ENCODE results near the gene MT1X. TPM values are rescaled to one million over a fixed set of nuclear protein-coding genes. Genes with fewer than 3 reads are reported as not detected.

Gene MT1X
- total RNA-seq, 1 donor from 2014 or later, result 2.3 TPM

GRCh38 chr16:56635441-56635967, 46.8 kb upstream of the MT1X start:
- no peaks in the 10 kb centered on the region for H3K36me3 Mint-ChIP-seq (ENCODE audit: low read depth, unreplicated experiment)
- H3K27me3 Mint-ChIP-seq (ENCODE audit: unreplicated experiment), result peaks cover 47% of the 10 kb centered on the region
- no peaks in the 10 kb centered on the region for H3K9me3 Mint-ChIP-seq (ENCODE audit: unreplicated experiment)
- H3K4me3 Mint-ChIP-seq (ENCODE audit: unreplicated experiment), result no peak overlapping the region
- TF ChIP-seq CTCF (IDR thresholded peaks at IDR 0.05; ENCODE audit: unreplicated experiment), result no peak
- DNase-seq (ENCODE audit: low spot score), result no peak
- peaks cover 10% of the 10 kb centered on the region for H3K4me1 Mint-ChIP-seq (ENCODE audit: unreplicated experiment)
- H3K27ac Mint-ChIP-seq (ENCODE audit: unreplicated experiment), result no peak overlapping the region

DNA sequence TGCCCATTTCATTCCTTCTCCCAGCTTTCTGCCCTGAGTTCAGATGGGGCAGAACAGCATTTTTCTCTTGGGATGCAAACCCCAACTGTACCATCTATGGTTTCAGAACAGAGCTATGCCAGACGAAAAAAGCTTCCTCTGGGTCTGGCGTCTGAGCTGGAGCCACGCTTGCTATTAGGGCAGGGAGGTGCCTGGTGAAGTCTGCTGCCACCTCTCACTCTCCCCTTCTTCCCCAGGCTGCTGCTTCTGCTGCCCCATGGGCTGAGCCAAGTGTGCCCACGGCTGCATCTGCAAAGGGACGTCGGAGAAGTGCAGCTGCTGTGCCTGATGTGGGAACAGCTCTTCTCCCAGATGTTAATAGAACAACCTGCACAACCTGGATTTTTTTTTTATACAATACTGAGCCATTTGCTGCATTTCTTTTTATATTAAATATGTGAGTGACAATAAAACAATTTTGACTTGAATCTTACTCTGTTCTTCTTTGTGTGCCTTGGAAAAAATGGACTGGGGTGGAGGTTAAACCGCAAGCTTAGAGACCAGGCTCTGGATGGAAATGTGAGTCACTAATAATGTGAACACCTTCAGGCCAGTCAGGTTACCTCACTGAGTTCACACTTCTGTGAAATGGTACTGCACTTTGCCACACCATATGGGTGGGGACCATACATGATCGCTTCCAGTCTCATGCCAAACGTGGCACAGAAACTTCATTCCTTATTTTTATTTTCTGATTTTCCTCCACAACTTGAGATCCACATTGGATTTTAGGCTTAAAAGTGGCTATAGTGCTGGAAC, 45.5 kb upstream of the MT1X start:
- DNase-seq (ENCODE audit: low spot score), result no peak
- Mint-ChIP-seq H3K36me3 (ENCODE audit: low read depth, unreplicated experiment) (no peaks in the 10 kb centered on the region), H3K4me3 (ENCODE audit: unreplicated experiment) (no peak overlapping the region), H3K27ac (ENCODE audit: unreplicated experiment) (no peak overlapping the region), H3K9me3 (ENCODE audit: unreplicated experiment) (no peaks in the 10 kb centered on the region), H3K4me1 (ENCODE audit: unreplicated experiment) (peaks cover 10% of the 10 kb centered on the region), H3K27me3 (ENCODE audit: unreplicated experiment) (peaks cover 39% of the 10 kb centered on the region)
- no peak for TF ChIP-seq CTCF (IDR thresholded peaks at IDR 0.05; ENCODE audit: unreplicated experiment)

DNA sequence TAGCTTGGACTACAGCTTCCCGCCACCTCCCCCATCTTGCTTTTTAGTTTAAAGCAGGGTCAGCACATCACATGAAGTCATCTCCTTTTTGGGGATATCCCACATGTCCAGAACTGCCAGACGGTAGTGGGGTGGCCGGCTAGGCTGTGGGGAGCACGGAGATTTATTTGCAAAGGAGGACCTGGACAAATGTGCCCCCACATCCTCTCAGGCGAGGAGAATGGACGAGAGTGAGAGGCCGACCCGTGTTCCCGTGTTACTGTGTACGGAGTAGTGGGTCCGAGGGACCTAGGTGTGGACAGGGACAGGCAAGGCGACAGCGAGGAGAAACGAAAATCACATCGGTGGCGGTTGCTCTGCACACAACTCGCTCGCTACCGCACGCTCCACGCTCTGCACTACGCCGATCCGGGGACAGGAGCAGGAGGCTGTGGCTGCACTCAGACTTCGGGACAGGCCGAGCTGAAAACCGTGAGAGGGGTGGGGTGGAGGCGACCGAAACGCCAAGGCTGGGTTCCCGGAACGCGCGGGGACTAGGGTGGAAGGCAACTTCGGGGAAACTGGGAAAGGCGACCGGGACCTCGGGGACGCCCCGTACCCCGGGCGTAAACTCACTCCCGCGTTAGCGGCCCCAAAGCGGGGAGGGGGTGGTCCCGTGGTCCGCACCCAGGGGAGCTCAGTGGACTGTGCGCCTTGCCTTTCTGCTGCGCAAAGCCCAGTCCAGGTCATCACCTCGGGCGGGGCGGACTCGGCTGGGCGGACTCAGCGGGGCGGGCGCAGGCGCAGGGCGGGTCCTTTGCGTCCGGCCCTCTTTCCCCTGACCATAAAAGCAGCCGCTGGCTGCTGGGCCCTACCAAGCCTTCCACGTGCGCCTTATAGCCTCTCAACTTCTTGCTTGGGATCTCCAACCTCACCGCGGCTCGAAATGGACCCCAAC, 44.2 kb upstream of the MT1X start, which contains the start of gene MT1A:
Gene MT1A (plus strand): TSS at position 853 of the 937 bp plus-strand sequence. CDS start 73 bp downstream, at position 926.
- no peak within 1 kb of the TSS for H3K27ac Mint-ChIP-seq (ENCODE audit: unreplicated experiment)
- H3K4me1 Mint-ChIP-seq (ENCODE audit: unreplicated experiment), result peaks cover 7% of the 10 kb centered on the region
- no peak for DNase-seq (ENCODE audit: low spot score)
- H3K36me3 Mint-ChIP-seq (ENCODE audit: low read depth, unreplicated experiment), result no peaks in the 10 kb centered on the region
- no peak for TF ChIP-seq CTCF (IDR thresholded peaks at IDR 0.05; ENCODE audit: unreplicated experiment)
- H3K9me3 Mint-ChIP-seq (ENCODE audit: unreplicated experiment), result no peaks in the 10 kb centered on the region
- H3K27me3 Mint-ChIP-seq (ENCODE audit: unreplicated experiment), result peaks cover 38% of the 10 kb centered on the region
- peak within 1 kb of the TSS; percentile 11 for H3K4me3 Mint-ChIP-seq (ENCODE audit: unreplicated experiment)

DNA sequence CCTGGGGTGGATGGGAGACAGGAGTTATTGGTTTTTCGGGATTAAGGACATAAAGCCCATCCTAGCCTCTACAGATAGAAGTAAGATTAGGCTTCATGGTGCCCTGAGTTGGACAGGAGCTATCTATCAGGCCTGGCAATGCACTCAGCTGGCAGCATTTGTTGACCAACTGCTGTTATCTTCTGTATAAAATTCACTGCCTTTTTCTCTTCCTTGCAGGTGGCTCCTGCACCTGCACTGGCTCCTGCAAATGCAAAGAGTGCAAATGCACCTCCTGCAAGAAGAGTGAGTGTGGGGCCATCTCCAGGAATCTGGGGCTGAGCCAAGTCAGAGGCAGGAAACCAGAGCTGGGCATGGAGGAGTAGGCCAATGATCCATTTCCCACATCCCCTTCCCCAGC, 43.2 kb upstream of the MT1X start:
- peaks cover 7% of the 10 kb centered on the region for H3K4me1 Mint-ChIP-seq (ENCODE audit: unreplicated experiment)
- DNase-seq (ENCODE audit: low spot score), result no peak
- H3K27ac Mint-ChIP-seq (ENCODE audit: unreplicated experiment), result no peak overlapping the region
- H3K4me3 Mint-ChIP-seq (ENCODE audit: unreplicated experiment), result no peak overlapping the region
- peaks cover 41% of the 10 kb centered on the region for H3K27me3 Mint-ChIP-seq (ENCODE audit: unreplicated experiment)
- no peak for TF ChIP-seq CTCF (IDR thresholded peaks at IDR 0.05; ENCODE audit: unreplicated experiment)
- no peaks in the 10 kb centered on the region for H3K36me3 Mint-ChIP-seq (ENCODE audit: low read depth, unreplicated experiment)
- H3K9me3 Mint-ChIP-seq (ENCODE audit: unreplicated experiment), result no peaks in the 10 kb centered on the region
